ENCODE results near the gene ETV3.
"Not testable (repeated sequence)": the region's sequence is repeated elsewhere in the genome, so short reads cannot be mapped to it uniquely, and the experiment has no call there.

The ETV3 gene

DNA sequence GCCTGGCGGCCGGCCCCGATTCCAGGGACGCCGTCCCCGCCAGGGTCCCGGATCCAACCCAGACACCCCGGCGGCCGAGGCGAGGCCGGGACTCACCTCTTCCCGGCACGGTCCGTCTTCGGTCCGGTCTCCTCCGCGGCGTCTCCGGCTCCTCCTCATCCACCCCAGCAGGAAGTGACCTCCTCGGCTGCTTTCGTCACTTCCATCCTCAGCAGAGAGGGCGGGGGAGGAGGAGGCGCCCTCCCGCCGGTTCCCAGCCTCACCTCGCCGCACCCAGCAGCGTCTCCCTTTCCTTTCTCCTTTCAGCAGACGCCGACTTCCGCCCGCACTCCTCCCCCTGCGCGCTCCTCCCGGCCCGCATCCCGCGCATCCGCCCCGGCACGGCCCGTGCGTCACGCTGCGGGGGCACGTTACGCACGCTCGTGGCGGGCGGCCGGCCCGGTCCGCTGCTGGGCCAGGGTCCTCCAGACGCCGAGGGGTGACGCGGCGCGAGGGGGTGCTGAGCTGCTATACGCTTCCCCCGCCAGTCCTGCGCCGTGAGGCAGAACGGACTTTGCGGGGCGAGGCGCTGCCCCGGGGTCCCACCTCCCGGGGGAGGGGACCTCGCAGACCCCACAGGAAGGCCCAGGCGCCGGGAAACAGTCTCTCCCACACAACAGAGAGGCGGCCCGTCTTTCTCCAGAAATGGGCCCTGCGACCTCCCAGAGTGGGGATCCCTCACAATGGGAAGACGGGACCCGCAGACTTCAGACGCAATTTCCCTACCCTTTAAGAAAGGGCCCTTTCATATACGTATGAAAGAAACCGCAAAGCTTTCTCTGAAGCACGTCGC lies at the start of gene ETV3:
Gene ETV3, minus strand, starts transcription at position 176 of the 832 bp plus-strand sequence. CDS start 2,043 bp downstream, outside the sequence.
- H3K79me2 ChIP-seq (ENCODE audit: control insufficient read depth, insufficient read depth, low read length, unreplicated experiment) = peaks cover 40% of the 10 kb centered on the region
- H2AFZ ChIP-seq (ENCODE audit: low read length, unreplicated experiment) = peak within 1 kb of the TSS; percentile 72
- H3K27ac ChIP-seq (ENCODE audit: low read depth, low read length) = peak within 1 kb of the TSS; percentile 82
- peaks cover 22% of the 10 kb centered on the region; the same call in 1 of the 2 replicates for H3K36me3 ChIP-seq (ENCODE audit: insufficient read depth, low read length)
- H3K4me1 ChIP-seq (ENCODE audit: control insufficient read depth, insufficient read depth, low read length, unreplicated experiment) = peaks cover 26% of the 10 kb centered on the region
- no peaks in the 10 kb centered on the region for H3K27me3 ChIP-seq (ENCODE audit: insufficient read depth, low read length)
- H3K4me3 ChIP-seq (ENCODE audit: low read depth, low read length) = peak within 1 kb of the TSS; percentile 98

DNA sequence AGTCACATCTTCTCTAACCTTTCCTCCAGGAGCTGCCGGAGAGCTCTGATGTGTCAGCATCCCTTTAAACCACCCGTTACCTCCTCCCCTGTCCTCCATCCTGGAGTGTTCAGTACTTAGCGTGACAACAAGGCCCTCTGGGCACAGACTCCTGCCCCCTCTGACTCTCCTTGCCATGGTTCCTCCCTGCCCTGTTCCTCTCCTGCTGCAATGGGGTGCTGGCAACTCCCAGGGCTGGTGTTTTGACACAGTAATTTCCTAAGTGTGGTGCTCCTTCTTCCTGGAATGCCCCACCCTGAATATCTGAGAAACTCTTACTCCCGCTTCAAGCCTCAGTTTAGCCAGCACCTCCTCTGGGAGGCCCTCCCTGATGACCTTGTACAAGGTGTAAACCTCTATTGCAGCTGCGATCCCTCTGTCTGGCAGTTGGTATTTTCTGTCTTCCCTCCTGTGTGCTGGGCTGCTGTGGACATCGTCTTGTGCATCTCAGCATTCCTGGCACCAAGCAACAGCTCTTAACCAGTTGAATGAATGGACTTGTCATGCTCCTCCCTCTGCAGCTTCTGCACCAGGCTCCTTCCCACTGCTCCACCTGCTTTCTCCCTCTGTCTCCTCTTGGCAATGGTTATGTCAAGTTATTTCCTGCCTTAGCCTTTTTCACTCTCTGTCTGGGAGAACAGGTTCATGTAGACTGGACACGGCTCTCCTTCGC lies 48.2 kb upstream of the ETV3 start:
- no peaks in the 10 kb centered on the region for H3K36me3 ChIP-seq (ENCODE audit: insufficient read depth, low read length)
- H2AFZ ChIP-seq (ENCODE audit: low read length, unreplicated experiment) = no peak overlapping the region
- H3K79me2 ChIP-seq (ENCODE audit: control insufficient read depth, insufficient read depth, low read length, unreplicated experiment) = no peaks in the 10 kb centered on the region
- no peaks in the 10 kb centered on the region for H3K4me1 ChIP-seq (ENCODE audit: control insufficient read depth, insufficient read depth, low read length, unreplicated experiment)
- peaks cover 78% of the 10 kb centered on the region for H3K27me3 ChIP-seq (ENCODE audit: insufficient read depth, low read length)
- no peak overlapping the region for H3K27ac ChIP-seq (ENCODE audit: low read depth, low read length)
- H3K4me3 ChIP-seq (ENCODE audit: low read depth, low read length) = no peak overlapping the region

DNA sequence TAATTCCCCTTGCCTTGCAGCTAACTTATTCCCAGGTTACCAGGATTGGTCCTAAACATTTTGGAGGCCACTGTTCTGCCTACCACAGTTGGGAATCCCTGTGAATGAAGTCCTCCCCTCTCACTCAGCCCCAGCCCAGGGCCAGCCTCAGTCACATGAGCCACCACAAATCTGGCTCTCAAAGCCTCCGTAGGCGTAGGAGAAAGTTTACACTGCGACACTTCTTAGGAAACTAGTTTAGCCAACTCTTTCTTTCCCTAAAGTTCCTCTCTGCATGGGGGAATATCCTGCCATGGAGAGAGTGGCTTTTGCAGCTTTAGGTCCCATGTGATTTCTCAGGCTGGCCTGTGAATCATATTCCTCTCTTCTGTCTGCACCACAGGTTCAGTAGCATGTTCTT lies 45.7 kb upstream of the ETV3 start:
- Histone ChIP-seq H3K4me1 (ENCODE audit: control insufficient read depth, insufficient read depth, low read length, unreplicated experiment) (no peaks in the 10 kb centered on the region), H3K79me2 (ENCODE audit: control insufficient read depth, insufficient read depth, low read length, unreplicated experiment) (no peaks in the 10 kb centered on the region), H3K4me3 (ENCODE audit: low read depth, low read length) (no peak overlapping the region), H3K27ac (ENCODE audit: low read depth, low read length) (no peak overlapping the region), H3K36me3 (ENCODE audit: insufficient read depth, low read length) (no peaks in the 10 kb centered on the region), H3K27me3 (ENCODE audit: insufficient read depth, low read length) (peaks cover 76% of the 10 kb centered on the region), H2AFZ (ENCODE audit: low read length, unreplicated experiment) (no peak overlapping the region)

DNA sequence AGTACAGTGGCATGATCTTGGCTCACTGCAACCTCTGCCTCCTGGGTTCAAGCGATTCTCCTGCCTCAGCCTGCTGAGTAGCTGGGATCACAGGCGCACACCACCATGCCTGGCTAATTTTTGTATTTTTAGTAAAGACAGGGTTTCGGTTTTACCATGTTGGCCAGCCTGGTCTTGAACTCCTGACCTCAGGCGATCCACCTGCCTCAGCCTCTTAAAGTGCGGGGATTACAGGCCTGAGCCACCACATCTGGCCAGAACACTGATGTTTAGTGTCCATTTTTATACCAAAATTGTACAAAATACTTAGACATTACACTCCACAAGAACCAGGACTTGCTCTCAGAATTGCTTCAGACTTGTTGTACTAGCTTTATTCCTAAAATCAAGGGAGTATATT lies 44.2 kb upstream of the ETV3 start:
- H3K4me3 ChIP-seq (ENCODE audit: low read depth, low read length); H3K36me3 ChIP-seq (ENCODE audit: insufficient read depth, low read length); H2AFZ ChIP-seq (ENCODE audit: low read length, unreplicated experiment); H3K79me2 ChIP-seq (ENCODE audit: control insufficient read depth, insufficient read depth, low read length, unreplicated experiment); H3K27ac ChIP-seq (ENCODE audit: low read depth, low read length); H3K4me1 ChIP-seq (ENCODE audit: control insufficient read depth, insufficient read depth, low read length, unreplicated experiment): not testable (repeated sequence)
- H3K27me3 ChIP-seq (ENCODE audit: insufficient read depth, low read length) = peaks cover 67% of the 10 kb centered on the region

DNA sequence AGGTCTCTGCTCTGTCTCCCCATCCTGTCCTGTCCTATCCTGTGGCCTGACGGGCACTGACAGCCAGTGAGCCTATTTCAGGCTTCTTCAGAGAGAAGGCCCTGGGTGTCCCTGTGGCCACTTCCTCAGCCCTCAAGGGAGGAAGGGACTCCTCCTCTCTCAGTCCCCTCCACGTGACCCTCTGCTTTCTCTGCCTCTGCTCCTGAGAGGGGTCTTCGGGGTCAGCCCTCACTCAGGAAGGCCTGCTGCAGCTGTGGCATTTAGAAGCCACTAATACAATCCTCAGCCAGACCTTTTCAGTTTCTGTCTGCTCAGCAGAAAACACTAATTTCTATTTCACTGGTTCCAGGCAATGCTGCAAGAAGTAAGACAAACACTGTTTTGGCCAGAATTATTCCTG lies 43.6 kb upstream of the ETV3 start:
- Histone ChIP-seq H3K36me3 (ENCODE audit: insufficient read depth, low read length) (no peaks in the 10 kb centered on the region), H3K79me2 (ENCODE audit: control insufficient read depth, insufficient read depth, low read length, unreplicated experiment) (no peaks in the 10 kb centered on the region), H3K27me3 (ENCODE audit: insufficient read depth, low read length) (peaks cover 67% of the 10 kb centered on the region), H2AFZ (ENCODE audit: low read length, unreplicated experiment) (no peak overlapping the region), H3K27ac (ENCODE audit: low read depth, low read length) (no peak overlapping the region), H3K4me3 (ENCODE audit: low read depth, low read length) (no peak overlapping the region), H3K4me1 (ENCODE audit: control insufficient read depth, insufficient read depth, low read length, unreplicated experiment) (no peaks in the 10 kb centered on the region)

DNA sequence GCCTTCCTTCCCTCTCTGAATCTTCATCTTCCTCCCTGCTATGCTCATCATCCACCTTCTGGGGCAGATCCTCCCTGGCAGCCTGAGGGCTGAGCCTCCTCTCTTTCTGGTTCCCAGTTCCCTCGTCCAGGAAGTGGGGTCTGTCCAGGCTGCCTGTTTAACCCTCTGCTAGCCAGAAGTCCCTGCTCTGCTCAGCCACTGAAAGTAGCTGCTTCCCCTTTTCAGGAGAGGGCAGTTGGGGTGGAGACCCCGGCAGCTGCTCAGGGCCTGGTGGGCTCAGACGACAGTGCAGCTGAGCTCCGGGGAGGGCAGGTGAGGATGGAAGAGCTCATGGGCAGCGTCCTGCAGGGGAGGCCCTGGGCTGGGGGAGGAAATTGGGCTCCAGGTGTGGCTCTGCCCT lies 43.1 kb upstream of the ETV3 start:
- Histone ChIP-seq H3K36me3 (ENCODE audit: insufficient read depth, low read length) (no peaks in the 10 kb centered on the region), H3K4me1 (ENCODE audit: control insufficient read depth, insufficient read depth, low read length, unreplicated experiment) (no peaks in the 10 kb centered on the region), H2AFZ (ENCODE audit: low read length, unreplicated experiment) (no peak overlapping the region), H3K27ac (ENCODE audit: low read depth, low read length) (no peak overlapping the region), H3K27me3 (ENCODE audit: insufficient read depth, low read length) (peaks cover 67% of the 10 kb centered on the region), H3K4me3 (ENCODE audit: low read depth, low read length) (no peak overlapping the region), H3K79me2 (ENCODE audit: control insufficient read depth, insufficient read depth, low read length, unreplicated experiment) (no peaks in the 10 kb centered on the region)

DNA sequence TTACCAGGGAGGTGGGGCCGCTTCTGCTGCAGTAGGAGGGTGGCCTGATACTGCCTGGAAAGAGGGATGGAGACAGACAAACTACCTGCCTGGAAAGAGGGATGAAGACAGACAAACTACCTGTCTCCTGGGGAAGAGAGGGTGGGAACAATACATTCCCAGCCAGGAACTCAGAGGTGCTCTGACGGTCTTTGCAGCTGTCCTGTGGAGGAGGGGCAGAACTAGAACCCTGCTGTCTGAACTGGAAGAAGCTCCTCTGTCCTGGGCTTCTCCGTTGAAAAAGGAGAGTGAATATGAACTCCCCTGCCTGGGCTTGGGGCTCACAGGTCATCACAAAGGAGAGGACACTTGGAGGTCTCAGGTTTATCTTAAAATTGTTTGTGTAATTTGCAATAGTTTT lies 40.3 kb upstream of the ETV3 start:
- Histone ChIP-seq H3K4me3 (ENCODE audit: low read depth, low read length) (no peak overlapping the region), H3K4me1 (ENCODE audit: control insufficient read depth, insufficient read depth, low read length, unreplicated experiment) (no peaks in the 10 kb centered on the region), H3K27me3 (ENCODE audit: insufficient read depth, low read length) (peaks cover 54% of the 10 kb centered on the region), H3K36me3 (ENCODE audit: insufficient read depth, low read length) (no peaks in the 10 kb centered on the region), H2AFZ (ENCODE audit: low read length, unreplicated experiment) (no peak overlapping the region), H3K79me2 (ENCODE audit: control insufficient read depth, insufficient read depth, low read length, unreplicated experiment) (no peaks in the 10 kb centered on the region), H3K27ac (ENCODE audit: low read depth, low read length) (no peak overlapping the region)

DNA sequence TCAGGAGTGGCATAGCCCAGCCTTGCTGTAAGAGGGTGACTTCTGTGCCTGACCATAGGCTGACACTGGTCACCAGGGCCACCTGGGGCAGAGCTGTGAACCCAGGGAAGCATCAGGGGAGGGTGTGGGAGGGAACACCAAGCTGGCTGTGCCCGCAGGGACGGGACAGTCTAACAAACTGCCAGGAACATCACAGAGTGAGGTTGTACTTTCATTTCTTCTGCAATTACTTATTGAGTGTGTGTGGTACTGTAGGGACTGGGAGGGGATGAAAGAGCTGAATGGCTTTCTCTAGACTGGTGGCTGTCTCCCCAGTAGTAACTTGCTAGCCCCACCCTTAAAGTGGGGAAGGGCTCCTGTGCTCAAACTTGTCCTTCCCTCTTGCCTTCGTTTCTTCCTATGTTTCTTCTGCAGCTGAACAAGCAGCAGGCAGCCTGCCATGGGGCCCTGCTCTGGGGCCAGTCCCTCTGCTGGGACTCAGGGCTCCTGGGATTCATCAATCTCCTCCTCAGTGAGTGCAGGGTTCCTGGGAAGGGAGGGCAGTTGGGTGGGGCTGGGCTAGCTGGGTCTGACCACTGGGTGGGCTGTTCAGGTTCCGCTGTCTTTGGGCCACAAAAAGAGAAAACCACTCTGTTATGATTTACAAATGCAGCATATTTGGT lies 39.7 kb upstream of the ETV3 start:
- Histone ChIP-seq H3K4me1 (ENCODE audit: control insufficient read depth, insufficient read depth, low read length, unreplicated experiment) (no peaks in the 10 kb centered on the region), H3K27me3 (ENCODE audit: insufficient read depth, low read length) (peaks cover 55% of the 10 kb centered on the region), H2AFZ (ENCODE audit: low read length, unreplicated experiment) (no peak overlapping the region), H3K27ac (ENCODE audit: low read depth, low read length) (no peak overlapping the region), H3K36me3 (ENCODE audit: insufficient read depth, low read length) (no peaks in the 10 kb centered on the region), H3K79me2 (ENCODE audit: control insufficient read depth, insufficient read depth, low read length, unreplicated experiment) (no peaks in the 10 kb centered on the region), H3K4me3 (ENCODE audit: low read depth, low read length) (no peak overlapping the region)

DNA sequence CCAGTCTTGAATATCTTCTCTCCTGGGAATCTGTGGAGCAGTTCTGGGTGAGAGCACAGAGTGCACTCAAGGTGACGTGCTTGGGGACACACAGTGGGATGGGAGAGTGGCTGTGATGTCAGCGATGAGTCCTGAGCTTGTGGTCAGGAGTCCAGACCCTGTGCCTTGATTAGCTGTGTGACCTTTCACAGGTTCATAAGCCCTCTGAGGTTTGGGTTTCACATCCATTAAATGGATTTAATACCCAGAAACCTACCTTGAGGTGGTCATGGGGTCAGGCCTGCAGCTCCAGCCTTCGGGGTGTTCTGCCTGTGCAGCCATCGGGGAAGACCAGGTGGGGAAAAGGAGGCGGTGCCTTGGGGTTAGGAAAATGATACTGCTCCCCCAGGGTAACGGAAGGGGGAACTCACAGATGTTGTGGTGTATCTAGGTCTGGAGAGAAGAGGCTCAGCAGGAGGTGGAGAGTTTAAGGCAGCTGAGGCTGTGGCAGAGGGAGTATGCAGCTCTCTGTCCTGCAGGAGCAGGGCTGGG lies 38.5 kb upstream of the ETV3 start:
- H2AFZ ChIP-seq (ENCODE audit: low read length, unreplicated experiment) = no peak overlapping the region
- H3K79me2 ChIP-seq (ENCODE audit: control insufficient read depth, insufficient read depth, low read length, unreplicated experiment) = no peaks in the 10 kb centered on the region

DNA sequence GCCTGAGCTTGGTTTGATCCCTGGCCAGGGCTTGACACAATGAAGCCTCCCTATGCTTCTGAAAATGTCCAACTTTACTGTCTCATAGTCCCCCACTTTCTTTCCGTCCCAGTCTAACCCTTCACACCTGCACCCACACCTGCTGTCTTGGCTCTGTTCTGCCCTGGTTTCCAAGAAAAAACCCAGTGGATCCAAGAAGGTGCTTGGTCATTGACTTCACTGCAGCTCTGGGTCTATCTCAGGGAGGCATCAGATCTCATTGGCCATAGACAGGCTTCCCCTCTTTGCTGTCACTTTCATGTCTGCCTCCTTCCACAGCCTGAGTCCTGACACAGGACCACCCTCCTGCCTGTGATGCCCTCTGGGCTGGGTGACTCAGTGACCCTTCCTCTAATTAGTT lies 37.8 kb upstream of the ETV3 start:
- H3K4me3 ChIP-seq (ENCODE audit: low read depth, low read length) = no peak overlapping the region
- peaks cover 49% of the 10 kb centered on the region for H3K27me3 ChIP-seq (ENCODE audit: insufficient read depth, low read length)

More for the DNA sequence above, 38.5 kb upstream of the ETV3 start:
- Histone ChIP-seq H3K4me1 (ENCODE audit: control insufficient read depth, insufficient read depth, low read length, unreplicated experiment) (no peaks in the 10 kb centered on the region), H3K27me3 (ENCODE audit: insufficient read depth, low read length) (peaks cover 50% of the 10 kb centered on the region), H3K36me3 (ENCODE audit: insufficient read depth, low read length) (no peaks in the 10 kb centered on the region), H3K27ac (ENCODE audit: low read depth, low read length) (no peak overlapping the region), H3K4me3 (ENCODE audit: low read depth, low read length) (no peak overlapping the region)

More for the DNA sequence above, 37.8 kb upstream of the ETV3 start:
- Histone ChIP-seq H3K79me2 (ENCODE audit: control insufficient read depth, insufficient read depth, low read length, unreplicated experiment) (no peaks in the 10 kb centered on the region), H3K4me1 (ENCODE audit: control insufficient read depth, insufficient read depth, low read length, unreplicated experiment) (no peaks in the 10 kb centered on the region), H2AFZ (ENCODE audit: low read length, unreplicated experiment) (no peak overlapping the region), H3K27ac (ENCODE audit: low read depth, low read length) (no peak overlapping the region), H3K36me3 (ENCODE audit: insufficient read depth, low read length) (no peaks in the 10 kb centered on the region)

All from ACC112 (cell line).